Endodermal cell (in vitro differentiated cells): ENCODE measurements around the gene RASAL3. TPM values are rescaled to one million over a fixed set of nuclear protein-coding genes. Genes with fewer than 3 reads are reported as not detected.

Source experiments
- DNase-seq: peaks from one replicate; pipeline ENCODE4 v3.0.0-alpha.2; 2017
- H3K27ac ChIP-seq: 2 replicates; pipeline ENCODE4 v1.5.1; 2013; ENCODE audit warnings: mild to moderate bottlenecking, low read depth, low read length, moderate library complexity
- H3K27me3 ChIP-seq: 2 replicates; pipeline ENCODE4 v1.6.1; 2013; ENCODE audit warnings: mild to moderate bottlenecking, low read length, moderate library complexity; ENCODE audit not compliant: insufficient read depth, control insufficient read depth, poor library complexity, severe bottlenecking
- H3K36me3 ChIP-seq: 2 replicates; pipeline ENCODE4 v1.7.0; 2013; ENCODE audit warnings: mild to moderate bottlenecking, low read length, moderate library complexity; ENCODE audit not compliant: control insufficient read depth, insufficient read depth
- H3K4me1 ChIP-seq: one replicate; pipeline ENCODE4 v1.7.0; 2013; ENCODE audit warnings: low read length; ENCODE audit not compliant: control insufficient read depth, insufficient read depth
- H3K4me3 ChIP-seq: 2 replicates; pipeline ENCODE4 v1.5.1; 2013; ENCODE audit warnings: mild to moderate bottlenecking, low read length, moderate library complexity
- H3K9ac ChIP-seq: 2 replicates; pipeline ENCODE4 v1.6.1; 2013; ENCODE audit warnings: mild to moderate bottlenecking, low read length, moderate library complexity; ENCODE audit not compliant: poor library complexity, severe bottlenecking; ENCODE audit errors: extremely low read depth
- H3K9me3 ChIP-seq: 2 replicates; pipeline ENCODE4 v1.6.1; 2013; ENCODE audit warnings: mild to moderate bottlenecking, low read length, moderate library complexity; ENCODE audit not compliant: control insufficient read depth
- H3K27ac Mint-ChIP-seq: 2 replicates; pipeline ENCODE4 v1.8.0; 2020; ENCODE audit warnings: mixed read lengths
- H3K27me3 Mint-ChIP-seq: 2 replicates; pipeline ENCODE4 v1.8.0; 2021; ENCODE audit warnings: mild to moderate bottlenecking, mixed read lengths; ENCODE audit not compliant: insufficient read depth
- H3K36me3 Mint-ChIP-seq: 2 replicates; pipeline ENCODE4 v1.8.0; 2020; ENCODE audit warnings: low read depth, mixed read lengths
- H3K4me1 Mint-ChIP-seq: 2 replicates; pipeline ENCODE4 v1.8.0; 2020; ENCODE audit warnings: mixed read lengths
- H3K4me3 Mint-ChIP-seq: 2 replicates; pipeline ENCODE4 v1.8.0; 2020; ENCODE audit warnings: mild to moderate bottlenecking, moderate library complexity, mixed read lengths
- H3K9me3 Mint-ChIP-seq: 2 replicates; pipeline ENCODE4 v1.8.0; 2020; ENCODE audit warnings: mild to moderate bottlenecking, mixed read lengths
- WGBS, 2 experiments: methylation state at CpG; one replicate each; pipeline versions ENCODE4 v1.1.5 to v1.1.7; 2013; ENCODE audit warnings: missing lambda C conversion rate in 2 of 2, mixed read lengths in 1 of 2; ENCODE audit not compliant: insufficient coverage in 1 of 2, insufficient read length in 1 of 2; 5-methylcytosine and 5-hydroxymethylcytosine counted together
- total RNA-seq, 2 donors: library from RNA; stranded (reverse); fragmentation: NEBNext Ultra II Directional in 1 of 2; extraction: Animal tissue kit (Norgen Biotek cat#: 25700) in 1 of 2; gene quantifications; 2 replicates in 1 of 2; 3 replicates in 1 of 2; pipeline ENCODE4 v1.2.1, GENCODE V29; 2021
- TF ChIP-seq, protein P1 (sequence below): fragments of 200-600 bp; sonication (generic); conservative IDR thresholded peaks from 2 replicates; pipeline ENCODE4 v1.5.0; 2021; ENCODE audit warnings: antibody characterized with exemption, mild to moderate bottlenecking

Gene RASAL3
- total RNA-seq, 2 donors from 2014 or later: not detected

GRCh38 chr19:15448778-15449619 is 15.3 kb downstream of the RASAL3 start:
- Histone ChIP-seq H3K27me3 (peaks cover 29% of the 10 kb centered on the region), H3K9ac (no peak overlapping the region), H3K4me3 (peak overlapping the region; percentile 71), H3K27ac (no peak overlapping the region), H3K4me1 (no peaks in the 10 kb centered on the region), H3K9me3 (no peaks in the 10 kb centered on the region), H3K36me3 (no peaks in the 10 kb centered on the region)
- TF ChIP-seq, protein P1, sequence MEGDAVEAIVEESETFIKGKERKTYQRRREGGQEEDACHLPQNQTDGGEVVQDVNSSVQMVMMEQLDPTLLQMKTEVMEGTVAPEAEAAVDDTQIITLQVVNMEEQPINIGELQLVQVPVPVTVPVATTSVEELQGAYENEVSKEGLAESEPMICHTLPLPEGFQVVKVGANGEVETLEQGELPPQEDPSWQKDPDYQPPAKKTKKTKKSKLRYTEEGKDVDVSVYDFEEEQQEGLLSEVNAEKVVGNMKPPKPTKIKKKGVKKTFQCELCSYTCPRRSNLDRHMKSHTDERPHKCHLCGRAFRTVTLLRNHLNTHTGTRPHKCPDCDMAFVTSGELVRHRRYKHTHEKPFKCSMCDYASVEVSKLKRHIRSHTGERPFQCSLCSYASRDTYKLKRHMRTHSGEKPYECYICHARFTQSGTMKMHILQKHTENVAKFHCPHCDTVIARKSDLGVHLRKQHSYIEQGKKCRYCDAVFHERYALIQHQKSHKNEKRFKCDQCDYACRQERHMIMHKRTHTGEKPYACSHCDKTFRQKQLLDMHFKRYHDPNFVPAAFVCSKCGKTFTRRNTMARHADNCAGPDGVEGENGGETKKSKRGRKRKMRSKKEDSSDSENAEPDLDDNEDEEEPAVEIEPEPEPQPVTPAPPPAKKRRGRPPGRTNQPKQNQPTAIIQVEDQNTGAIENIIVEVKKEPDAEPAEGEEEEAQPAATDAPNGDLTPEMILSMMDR: peak; percentile 10
- peak overlapping the region; percentile 60 for H3K4me3 Mint-ChIP-seq
- H3K9me3 Mint-ChIP-seq: no peaks in the 10 kb centered on the region
- peak; percentile 65 for DNase-seq
- 10% methylated on average over 38 of the region's 43 CpGs; no CpG with 5 or more reads in 1 of the 2 experiments for WGBS, 2 experiments
- H3K27me3 Mint-ChIP-seq: peaks cover 36% of the 10 kb centered on the region
- no peaks in the 10 kb centered on the region for H3K4me1 Mint-ChIP-seq
- peaks cover 4% of the 10 kb centered on the region for H3K36me3 Mint-ChIP-seq
- peak overlapping the region; percentile 66 for H3K27ac Mint-ChIP-seq

GRCh38 chr19:15448044-15448777 is 16.1 kb downstream of the RASAL3 start:
- Histone ChIP-seq H3K9me3 (no peaks in the 10 kb centered on the region), H3K4me1 (no peaks in the 10 kb centered on the region), H3K4me3 (no peak overlapping the region), H3K27me3 (peaks cover 22% of the 10 kb centered on the region), H3K27ac (no peak overlapping the region), H3K9ac (no peak overlapping the region), H3K36me3 (no peaks in the 10 kb centered on the region)
- Mint-ChIP-seq H3K27ac (no peak overlapping the region), H3K36me3 (peaks cover 4% of the 10 kb centered on the region), H3K9me3 (no peaks in the 10 kb centered on the region), H3K4me1 (no peaks in the 10 kb centered on the region), H3K27me3 (peaks cover 28% of the 10 kb centered on the region), H3K4me3 (peak overlapping the region; percentile 60)
- no peak for DNase-seq
- TF ChIP-seq, protein P1: no peak
- 71 to 81% methylated on average over 7 to 17 of the region's 17 CpGs for WGBS, 2 experiments

- Histone ChIP-seq H3K9me3 (no peaks in the 10 kb centered on the region), H3K36me3 (no peaks in the 10 kb centered on the region), H3K4me1 (no peaks in the 10 kb centered on the region), H3K27ac (no peak overlapping the region), H3K27me3 (peaks cover 12% of the 10 kb centered on the region), H3K9ac (no peak overlapping the region), H3K4me3 (no peak overlapping the region)
- no peaks in the 10 kb centered on the region for H3K9me3 Mint-ChIP-seq
- no peak overlapping the region for H3K27ac Mint-ChIP-seq
- WGBS, 2 experiments: 81 to 95% methylated on average over 3 to 4 of the region's 4 CpGs
- no peak overlapping the region for H3K4me3 Mint-ChIP-seq
- H3K4me1 Mint-ChIP-seq: no peaks in the 10 kb centered on the region
- TF ChIP-seq, protein P1: no peak
- H3K36me3 Mint-ChIP-seq: peaks cover 4% of the 10 kb centered on the region
- peaks cover 19% of the 10 kb centered on the region for H3K27me3 Mint-ChIP-seq
- DNase-seq: no peak
These were observed 17.3 kb downstream of the RASAL3 start for GRCh38 chr19:15447057-15447456.
